GM21360 (cell line): ENCODE results near the gene ZNF516.

Experiments used
- ATAC-seq: cut with Tn5 transposase; IDR thresholded peaks from one replicate; pipeline ENCODE4 v1.9.1; 2021; ENCODE audit warnings: mild to moderate bottlenecking, moderate library complexity; ENCODE audit not compliant: unreplicated experiment

The ZNF516 gene

DNA sequence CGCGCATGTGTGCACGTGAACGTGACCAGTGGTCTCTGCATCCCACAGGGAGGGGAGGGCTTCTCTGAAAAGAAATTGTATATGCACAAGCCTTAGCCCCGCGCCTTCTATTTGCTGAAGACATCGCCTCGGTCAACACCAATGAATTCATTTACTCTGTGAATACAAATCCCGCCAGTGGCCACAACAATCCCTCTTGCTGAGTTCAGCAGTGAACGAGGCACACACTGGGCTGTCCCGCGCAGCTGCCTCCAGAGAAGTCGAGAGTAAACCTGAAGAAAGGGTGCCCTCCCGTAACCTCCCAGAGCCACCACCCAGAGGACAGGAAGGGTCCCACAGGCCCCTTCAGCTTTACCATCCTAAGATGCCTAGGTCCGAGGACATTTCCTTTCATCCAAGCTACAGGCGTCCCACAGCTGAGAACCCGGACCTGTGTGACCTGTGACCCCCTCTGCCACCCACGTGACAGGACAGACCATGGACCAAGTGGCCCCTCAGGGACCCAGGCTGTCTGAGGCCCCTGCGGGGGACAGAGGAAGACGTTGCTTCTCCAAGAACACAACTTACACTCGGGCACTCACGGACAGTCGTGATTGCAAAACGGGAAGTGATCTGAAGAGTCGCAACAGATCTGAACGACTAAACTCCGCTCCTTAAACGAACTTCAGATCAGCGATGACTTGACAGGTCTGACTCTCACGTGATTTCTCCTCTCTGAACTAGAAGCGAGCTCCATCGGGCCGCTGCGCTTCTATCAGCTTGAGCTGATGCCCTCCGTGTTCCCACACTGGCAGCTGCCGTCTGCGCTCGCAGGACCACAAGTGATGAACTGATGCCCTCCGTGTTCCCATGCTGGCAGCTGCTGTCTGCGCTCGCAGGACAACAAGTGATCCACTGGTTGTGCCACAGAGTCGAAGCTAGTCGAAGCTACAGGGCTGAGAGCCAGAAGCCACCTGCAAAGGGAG, 92.7 kb downstream of the ZNF516 start:
- no peak for ATAC-seq

DNA sequence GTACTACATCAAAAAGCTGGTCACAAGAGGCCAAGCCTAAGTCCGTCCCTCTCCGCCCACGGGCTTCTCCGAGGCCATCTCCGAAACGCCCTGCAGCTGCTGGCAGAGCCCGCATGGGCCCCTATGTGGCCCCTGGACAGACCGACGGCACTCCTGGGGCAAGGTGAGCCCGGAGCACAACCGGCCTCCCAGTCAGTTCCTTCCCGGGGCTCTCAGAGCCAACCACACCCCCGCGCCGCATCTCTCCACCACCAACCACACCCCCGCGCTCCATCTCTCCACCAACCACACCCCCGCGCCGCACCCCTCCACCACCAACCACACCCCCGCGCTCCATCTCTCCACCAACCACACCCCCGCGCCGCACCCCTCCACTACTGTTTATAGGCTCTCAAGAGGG, 93.5 kb downstream of the ZNF516 start:
- no peak for ATAC-seq

DNA sequence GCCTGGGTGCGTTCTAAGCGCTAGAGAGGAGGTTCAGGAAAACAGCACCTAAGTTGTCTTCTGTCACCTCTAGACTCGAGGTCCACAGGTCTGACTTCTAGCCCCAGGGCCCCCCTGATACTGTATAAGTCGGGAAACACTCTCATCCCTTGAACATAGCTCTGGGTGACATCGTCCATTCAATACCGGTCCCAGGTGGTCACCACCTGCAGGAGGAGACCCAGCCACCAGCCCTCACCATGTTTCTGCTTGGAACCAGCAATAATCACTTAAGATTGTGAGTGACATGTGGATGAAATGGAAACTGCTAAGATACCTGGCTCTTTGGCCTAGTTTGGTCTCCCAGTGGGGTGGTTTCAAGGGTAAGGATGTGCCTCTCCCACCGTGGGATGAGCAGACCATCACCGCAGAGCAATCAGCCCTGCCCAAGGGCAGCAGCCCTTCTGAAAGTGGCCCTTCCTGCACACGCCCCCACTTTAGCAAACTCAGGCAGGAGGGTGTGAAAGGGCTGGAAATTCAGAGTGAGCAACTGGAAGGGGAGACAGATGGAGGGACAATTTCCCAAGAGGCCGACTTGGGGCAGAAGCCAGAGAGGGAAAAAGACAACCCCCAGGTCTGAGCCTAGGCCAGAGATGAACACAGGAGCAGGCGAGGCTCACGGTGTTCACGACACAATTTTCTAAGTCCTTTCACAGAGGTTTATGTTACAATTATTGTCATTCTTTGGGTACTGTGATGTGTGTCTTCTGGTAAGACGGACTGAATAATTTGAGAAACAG, 95.2 kb downstream of the ZNF516 start:
- ATAC-seq: no peak

DNA sequence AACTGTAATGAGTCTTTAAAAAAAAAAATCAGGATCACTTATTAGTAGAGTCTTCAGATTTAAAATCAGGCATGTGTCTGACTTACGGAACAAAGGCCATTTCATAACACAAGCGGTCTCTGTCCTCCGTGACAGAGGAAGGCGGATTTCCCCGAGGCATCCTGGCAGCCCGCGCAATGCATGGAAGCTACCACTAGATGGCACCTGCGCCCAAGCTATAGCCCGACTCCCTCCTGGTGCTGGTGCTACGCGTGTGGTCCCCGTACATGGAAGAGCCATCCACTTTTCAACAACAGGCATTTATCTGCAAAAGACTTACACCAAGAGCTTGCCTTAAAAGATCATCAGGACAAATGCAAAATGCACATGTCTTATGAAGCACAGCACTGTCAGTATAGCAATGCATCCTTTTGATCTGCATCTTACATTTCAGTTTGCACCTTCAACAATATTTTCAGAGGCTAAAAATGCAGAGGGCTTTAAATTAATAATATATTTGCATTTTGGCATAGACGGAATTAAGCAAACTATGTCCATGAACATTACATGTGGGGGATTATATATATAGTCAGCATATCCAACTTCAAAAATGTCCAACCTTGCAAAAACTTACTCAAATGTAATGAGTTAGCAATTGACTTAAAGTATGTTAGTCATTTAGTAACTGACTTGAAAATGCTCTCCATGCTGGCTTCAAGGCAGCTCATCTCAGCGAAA, 96.0 kb downstream of the ZNF516 start:
- peak; percentile 76 for ATAC-seq

DNA sequence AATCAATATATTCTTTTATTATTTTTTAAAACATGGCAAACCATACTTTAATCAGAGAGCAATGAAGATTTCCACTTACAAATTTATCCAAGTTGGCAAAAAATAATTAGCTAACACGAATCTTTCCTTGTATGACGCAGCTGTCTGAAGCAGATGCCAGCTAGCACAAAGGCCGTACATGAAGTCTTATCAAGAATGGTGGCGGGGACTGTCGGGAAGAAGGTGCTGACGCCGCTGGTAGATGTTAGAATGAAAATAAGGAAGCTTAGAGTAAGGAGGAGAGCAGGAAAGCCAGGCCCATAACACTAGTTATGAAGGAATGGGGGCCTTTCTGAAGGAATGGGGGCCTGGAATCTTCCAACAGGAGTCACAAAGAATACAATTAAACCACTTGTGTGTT, 96.7 kb downstream of the ZNF516 start:
- ATAC-seq: no peak

DNA sequence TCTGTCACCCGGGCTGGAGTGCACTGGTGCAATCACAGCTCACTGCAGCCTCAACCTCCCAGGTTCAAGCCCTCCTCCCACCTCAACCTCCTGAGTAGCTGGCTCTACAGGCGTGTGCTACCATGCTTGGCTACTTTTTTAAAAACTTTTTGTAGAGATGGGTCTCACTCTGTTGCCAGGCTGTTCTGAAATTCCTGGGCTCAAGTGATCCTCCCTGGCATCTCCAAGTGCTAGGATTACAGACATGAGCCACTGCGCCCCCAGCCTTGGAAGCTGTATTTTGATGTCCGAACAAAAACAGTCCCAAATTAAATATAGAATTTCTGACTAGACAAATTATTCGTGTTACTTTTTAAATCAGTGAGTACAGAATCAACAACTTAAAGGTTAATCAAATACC, 97.4 kb downstream of the ZNF516 start:
- no peak for ATAC-seq

DNA sequence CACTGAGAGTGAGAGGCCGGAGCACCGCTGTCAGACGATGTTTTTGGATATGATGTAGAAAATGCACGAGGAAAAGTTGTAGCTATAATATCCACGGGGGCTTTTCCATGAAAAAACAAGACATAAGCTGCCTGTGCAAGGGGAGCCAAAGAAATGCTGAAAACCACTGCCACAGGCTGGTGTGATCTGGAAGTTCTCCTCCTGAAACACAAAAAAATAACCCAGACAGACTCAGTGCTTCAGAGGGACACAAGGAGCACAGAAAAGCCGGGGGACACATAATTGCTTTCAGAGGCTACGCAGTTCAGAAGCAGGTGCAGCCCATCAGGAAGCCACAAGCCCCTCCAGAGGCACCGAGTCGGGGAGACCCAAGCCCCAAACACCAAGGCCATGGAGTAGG, 98.2 kb downstream of the ZNF516 start:
- no peak for ATAC-seq

DNA sequence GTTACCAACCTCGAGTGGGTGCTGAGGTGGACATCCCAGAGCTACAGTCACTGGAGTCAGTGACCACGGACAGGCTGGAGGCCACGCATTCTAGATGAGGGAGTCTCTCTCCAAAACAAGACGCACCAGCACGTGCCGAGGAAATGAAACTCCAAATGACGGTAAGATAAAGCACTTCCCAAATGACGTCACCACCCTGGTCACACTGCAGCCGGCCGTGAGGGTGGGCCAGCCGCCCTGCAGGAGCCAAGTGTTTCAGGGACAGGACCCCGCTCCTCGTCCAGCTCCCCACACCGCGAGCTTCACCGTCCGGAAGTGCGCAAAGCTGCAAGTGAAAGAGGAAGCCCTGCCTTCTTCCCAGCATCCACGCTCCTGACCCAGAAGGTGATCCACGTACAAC, 99.4 kb downstream of the ZNF516 start:
- ATAC-seq: no peak

DNA sequence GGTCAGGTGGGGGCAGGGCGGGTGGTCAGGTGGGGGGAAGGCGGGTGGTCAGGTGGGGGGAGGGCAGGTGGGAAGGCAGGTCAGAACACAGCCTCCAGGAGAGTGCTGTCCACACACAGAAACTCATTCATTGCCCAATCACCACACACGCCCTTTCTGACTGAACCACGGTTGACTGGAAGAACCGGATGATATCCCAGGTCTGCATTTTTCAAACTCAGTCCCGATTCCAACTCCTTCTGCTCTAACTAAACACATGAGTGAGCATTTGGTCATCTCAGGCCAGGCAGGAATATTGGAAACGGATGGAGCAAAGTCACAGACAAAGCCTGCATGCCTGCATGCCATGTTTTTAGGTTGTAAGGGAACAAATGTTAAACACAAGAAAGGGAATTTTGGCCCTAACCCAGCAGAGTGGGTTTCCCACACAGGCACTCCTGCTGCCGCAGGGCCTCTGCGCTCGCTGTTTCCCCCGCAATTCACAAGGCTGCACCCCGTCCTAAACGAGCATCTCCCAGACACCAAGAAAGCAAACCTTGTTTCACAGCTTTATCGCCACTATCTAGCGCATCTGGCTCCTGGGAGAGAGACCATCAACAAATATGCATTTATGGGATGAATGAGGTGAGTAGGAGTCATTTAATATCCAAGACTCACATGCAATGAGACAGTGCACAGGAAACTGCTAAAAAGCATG, 100.1 kb downstream of the ZNF516 start:
- ATAC-seq: no peak

DNA sequence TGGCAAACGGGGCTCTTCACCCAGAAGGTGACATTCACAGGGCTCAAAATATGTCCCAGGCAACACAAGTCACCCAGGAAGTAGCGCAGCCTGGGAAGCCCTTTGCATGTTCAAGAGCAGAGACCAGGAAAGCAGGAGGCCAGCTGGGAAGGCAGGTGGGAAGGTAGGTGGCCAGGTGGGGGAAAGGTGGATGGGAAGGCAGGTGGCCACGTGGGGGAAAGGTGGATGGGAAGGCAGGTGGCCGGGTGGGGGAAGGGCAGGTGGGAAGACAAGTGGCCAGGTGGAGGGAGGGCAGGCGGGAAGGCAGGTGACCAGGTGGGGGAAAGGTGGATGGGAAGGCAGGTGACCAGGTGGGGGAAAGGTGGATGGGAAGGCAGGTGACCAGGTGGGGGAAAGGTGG, 102.7 kb downstream of the ZNF516 start:
- ATAC-seq: no peak

DNA sequence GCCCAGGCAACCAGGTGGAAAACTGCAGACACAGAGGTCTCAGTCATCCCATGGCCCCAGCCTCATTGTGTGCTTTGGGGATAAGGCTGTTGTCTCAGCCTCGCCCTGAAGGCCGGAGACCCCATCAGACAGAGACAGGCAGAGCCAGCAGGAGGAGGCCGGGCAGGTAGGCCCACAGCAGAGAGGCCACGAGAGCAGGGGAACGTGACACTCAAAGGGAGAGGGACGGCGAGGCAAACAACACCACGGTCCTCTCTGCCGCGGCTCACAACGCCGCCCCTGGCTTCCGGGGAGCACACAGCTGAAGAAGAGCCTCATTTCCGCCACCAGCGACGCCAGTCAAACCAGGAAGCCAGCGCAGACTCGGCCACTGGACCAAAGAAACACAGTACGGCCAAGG, 103.3 kb downstream of the ZNF516 start:
- ATAC-seq: no peak

DNA sequence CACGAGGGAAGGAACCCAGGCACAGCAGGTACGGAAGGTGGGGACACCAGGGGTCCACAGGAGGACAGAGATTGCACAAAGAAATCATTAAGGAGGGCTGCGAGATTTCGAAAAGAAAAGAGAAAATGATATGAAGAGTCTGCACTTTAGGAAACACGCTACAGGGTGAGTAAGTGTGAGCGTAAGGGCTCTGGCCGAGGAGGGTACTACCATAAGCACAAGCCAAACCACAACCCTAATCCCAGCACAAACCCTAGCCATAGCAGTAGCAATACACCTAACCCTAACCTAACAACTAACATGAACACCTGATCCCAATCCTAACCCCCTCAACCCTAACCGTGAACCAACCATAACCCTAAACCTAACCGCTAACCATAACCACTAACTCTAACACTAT, 104.0 kb downstream of the ZNF516 start:
- ATAC-seq: no peak

DNA sequence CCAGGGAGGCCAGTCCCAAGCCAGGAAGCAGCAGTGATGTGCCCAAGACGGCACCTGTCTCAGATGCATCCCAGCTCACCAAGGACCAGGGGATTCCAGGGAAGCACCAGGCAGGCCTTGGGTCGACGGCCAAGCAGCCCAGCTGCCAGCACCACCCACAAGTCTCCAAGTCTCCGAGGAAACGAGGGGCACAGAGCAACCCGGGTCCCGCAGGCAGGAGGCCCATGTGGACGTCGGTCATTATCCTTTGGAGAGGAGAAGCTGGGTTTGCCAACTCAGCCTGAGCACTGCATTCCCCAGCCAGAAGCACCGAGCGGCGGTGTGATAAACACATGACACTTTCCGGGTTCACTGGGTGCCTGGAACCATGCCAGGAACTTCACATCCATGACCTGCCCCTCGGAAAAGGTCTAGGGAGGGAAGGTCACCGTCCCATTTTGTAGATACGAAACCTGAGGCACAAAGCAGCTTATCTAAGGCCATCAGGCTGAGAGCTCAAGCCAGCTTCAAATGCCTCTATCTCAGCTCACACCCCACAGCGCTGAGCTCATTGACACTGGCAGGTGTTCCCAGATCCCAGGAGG, 104.5 kb downstream of the ZNF516 start:
- no peak for ATAC-seq

DNA sequence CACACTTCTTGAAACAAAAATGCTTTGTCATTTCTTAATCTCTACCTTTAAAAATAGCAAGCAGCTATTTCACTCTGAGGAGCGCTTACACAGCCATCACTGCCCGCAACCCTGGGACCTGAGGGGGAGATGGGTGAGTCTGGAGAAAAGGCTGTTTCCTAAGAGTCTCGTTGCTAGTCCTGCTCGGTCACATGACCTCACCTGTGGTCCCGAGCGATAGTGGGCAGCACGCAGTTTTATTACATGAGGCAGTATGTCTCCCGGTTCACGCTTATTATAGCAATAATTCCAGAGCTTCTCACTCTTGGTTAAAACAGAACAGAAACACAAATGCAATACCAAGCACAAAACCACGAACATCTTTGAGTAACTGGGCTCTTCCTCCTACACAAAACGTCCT, 105.3 kb downstream of the ZNF516 start:
- no peak for ATAC-seq

DNA sequence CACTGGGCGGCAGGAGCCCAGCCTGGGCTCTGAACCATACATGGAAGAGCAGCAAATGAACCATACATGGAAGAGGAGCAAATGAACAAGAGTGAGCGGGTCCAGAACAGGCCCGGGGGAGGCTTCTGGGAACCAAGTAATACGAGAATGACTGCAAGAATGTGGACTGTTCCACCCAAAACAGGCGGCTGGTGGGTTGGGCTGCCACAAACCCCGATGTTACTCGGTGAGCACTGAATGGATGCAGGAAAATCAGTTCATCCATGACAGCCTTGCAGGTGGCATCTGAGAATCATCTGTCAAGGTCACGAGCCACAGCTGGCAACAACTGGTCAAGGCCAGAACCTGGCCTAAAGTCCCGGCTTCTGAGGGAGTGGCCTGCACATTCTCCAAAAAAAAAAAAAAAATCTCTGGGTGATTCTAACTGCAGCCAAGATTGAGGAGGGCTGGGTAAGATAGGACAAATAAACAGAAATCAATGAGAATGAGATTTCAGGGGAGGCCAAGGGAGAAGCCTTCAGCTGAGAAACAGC, 106.1 kb downstream of the ZNF516 start:
- no peak for ATAC-seq

DNA sequence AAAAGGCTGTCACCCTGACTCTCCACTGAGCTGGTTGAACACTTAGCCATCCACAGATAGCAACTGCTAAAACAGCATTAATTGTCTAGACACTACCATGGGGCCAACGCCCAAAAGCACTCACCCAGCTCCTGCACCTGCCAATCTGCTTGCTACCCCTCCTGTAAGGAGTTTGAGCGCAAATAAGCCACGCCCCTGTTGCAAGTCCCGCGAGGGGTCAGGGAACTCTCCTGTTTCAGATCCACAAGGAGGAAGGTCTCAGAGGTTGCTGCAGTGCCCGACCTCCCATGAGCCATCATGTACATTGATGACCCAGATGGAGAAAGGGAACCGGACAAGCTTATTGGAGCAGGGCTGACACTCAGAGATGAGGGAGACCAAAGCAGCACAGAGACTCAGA, 106.8 kb downstream of the ZNF516 start:
- ATAC-seq: no peak

DNA sequence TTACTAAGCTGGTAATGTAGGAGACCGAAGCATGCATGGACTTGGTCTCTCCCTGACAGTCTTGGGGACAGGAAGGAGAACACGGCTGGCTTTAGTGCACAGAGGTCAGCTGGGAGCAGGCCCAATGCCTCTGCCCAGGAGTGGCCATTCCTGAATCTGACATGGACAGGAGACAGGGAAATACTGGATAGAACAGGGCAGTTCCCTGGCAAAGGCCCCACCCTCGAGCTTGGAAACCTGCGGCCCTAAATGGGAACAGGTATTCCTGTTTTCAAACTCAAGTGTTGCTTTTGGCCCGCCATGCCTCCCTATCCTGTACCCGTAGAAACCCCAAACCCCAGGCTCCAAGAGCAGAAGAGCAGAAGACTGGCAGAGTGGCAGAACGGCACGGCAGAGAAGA, 107.4 kb downstream of the ZNF516 start:
- no peak for ATAC-seq

DNA sequence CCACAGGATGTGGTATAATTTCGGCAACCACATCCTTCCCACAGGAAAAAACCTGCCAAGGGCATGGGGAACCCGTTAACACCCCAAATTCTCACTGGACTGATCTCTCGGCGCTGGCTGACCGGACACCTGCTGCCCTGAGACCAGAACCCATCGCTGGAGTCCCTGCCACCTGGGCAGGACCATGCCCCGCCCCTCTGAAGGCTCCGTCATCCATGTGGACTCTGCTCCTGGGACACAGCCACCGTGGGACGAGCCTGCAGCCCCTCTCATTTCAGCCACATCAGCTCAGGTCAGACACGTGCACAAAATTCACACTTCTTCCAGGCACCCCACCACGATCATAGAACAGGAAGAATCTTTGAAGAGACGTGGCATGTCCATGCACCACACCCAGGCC, 108.2 kb downstream of the ZNF516 start:
- no peak for ATAC-seq

DNA sequence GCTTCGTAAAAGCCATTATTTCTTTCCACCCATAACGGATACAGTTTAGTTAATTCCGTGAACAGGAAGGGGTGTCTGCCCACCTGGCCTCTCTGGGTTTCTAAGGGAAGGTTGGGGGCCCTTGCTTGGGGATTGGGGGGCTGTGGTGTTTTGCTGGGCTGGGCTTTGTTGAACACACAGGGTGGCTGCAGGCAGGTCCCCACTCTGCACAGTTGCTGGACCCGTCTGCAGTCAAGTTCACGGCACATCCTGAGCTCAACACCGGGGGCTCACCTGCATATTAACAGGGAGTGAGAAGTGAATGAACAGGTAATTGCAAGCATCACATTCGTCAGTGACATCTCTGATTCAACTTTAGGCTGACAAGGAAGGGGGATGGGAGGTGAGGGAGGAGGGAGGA, 109.0 kb downstream of the ZNF516 start:
- no peak for ATAC-seq

DNA sequence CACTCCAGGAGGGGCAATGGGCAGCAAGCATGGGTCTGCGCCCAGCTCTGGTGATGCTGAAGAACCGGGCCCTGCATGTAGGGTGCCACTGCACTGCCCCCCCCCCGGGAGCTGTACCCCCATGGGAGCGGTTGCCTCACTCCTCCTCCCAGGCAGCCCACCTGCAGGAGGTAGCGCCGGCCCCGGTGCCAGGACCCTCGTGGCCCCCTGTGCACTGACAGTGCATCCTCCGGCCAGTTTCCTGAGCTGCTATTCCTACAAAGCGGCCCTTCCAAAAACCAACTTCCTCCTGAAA, 109.4 kb downstream of the ZNF516 start:
- no peak for ATAC-seq
